SU-DHL-6 (cell line): ENCODE data around the gene PARP1.

Experiments
- CTCF ChIP-seq: fragments of 200-600 bp; sonication (generic); IDR thresholded peaks from one replicate; pipeline ENCODE4 v1.5.1; 2017; ENCODE audit warnings: antibody characterized with exemption, mild to moderate bottlenecking, low read length, moderate library complexity; ENCODE audit not compliant: insufficient read depth, poor library complexity, severe bottlenecking
- EZH2phosphoT487 ChIP-seq: fragments of 200-600 bp; sonication (generic), shearing (Covaris generic); conservative IDR thresholded peaks from 2 replicates; pipeline ENCODE4 v1.6.1; 2018; ENCODE audit warnings: mild to moderate bottlenecking, antibody characterized with exemption, low read length, moderate library complexity, mixed read lengths

- TF ChIP-seq CTCF (no peak), EZH2phosphoT487 (no peak)
These were observed 17.1 kb upstream of the PARP1 start for GRCh38 chr1:226425004-226425378.
